Measurements from ENCODE around the gene MYL1. TPM values are rescaled to one million over a fixed set of nuclear protein-coding genes. Genes with fewer than 3 reads are reported as not detected.

Gene MYL1
- total and polyA plus RNA-seq, 2 of the 4 experiments (the other 2 are of a cell fraction): not detected

GRCh38 chr2:210356944-210357343 lies 42.0 kb upstream of the MYL1 start:
- H3K4me1 ChIP-seq (ENCODE audit: control insufficient read depth, insufficient read depth, low read length): no peaks in the 10 kb centered on the region
- no peaks in the 10 kb centered on the region for H3K36me3 ChIP-seq (ENCODE audit: control insufficient read depth, insufficient read depth, low read length)
- no peak for ATAC-seq (ENCODE audit: low read depth)
- H2BK120ac ChIP-seq (ENCODE audit: low read depth, low read length): no peak overlapping the region
- no peak overlapping the region for H2BK15ac ChIP-seq (ENCODE audit: low read depth, low read length)
- H3K9me1 ChIP-seq (ENCODE audit: insufficient read depth, low read length): no peaks in the 10 kb centered on the region
- no peak overlapping the region for H2AK9ac ChIP-seq (replicated peaks; ENCODE audit: low read depth, low read length, poor library complexity)
- H3K9ac ChIP-seq (ENCODE audit: low read depth, low read length): no peak overlapping the region
- H4K5ac ChIP-seq (ENCODE audit: low read depth, low read length): no peak overlapping the region
- TF ChIP-seq MXI1 (IDR thresholded peaks at IDR 0.05; ENCODE audit: borderline replicate concordance, low read depth, low read length) (no peak), CEBPB (IDR thresholded peaks at IDR 0.05; ENCODE audit: low read depth, low read length) (no peak), RFX5 (IDR thresholded peaks at IDR 0.05; ENCODE audit: low read depth, low read length) (no peak), FOS (IDR thresholded peaks at IDR 0.05; ENCODE audit: low read depth, low read length) (no peak), MAFK (IDR thresholded peaks at IDR 0.05; ENCODE audit: low read depth, low read length) (no peak), NFE2L2 (IDR thresholded peaks at IDR 0.05; ENCODE audit: low read depth, low read length) (no peak), ELK1 (IDR thresholded peaks at IDR 0.05; ENCODE audit: borderline replicate concordance, low read depth, low read length) (no peak), CHD1 (IDR thresholded peaks at IDR 0.05; ENCODE audit: low read depth, low read length) (no peak), RCOR1 (IDR thresholded peaks at IDR 0.05; ENCODE audit: insufficient replicate concordance, low read length) (no peak)
- TF ChIP-seq, protein P1, sequence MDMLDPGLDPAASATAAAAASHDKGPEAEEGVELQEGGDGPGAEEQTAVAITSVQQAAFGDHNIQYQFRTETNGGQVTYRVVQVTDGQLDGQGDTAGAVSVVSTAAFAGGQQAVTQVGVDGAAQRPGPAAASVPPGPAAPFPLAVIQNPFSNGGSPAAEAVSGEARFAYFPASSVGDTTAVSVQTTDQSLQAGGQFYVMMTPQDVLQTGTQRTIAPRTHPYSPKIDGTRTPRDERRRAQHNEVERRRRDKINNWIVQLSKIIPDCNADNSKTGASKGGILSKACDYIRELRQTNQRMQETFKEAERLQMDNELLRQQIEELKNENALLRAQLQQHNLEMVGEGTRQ (IDR thresholded peaks at IDR 0.05; ENCODE audit: low read depth, low read length): no peak
- no peak overlapping the region for H3K27ac ChIP-seq (ENCODE audit: insufficient read depth, low read length)
- H3K9me3 ChIP-seq (ENCODE audit: control insufficient read depth, insufficient read depth, low read length): peaks cover 9% of the 10 kb centered on the region; the same call in 1 of the 2 replicates
- intact Hi-C loops (cut with micrococcal nuclease): no loop called here
- no peak overlapping the region for H4K8ac ChIP-seq (ENCODE audit: low read depth in 2 of 2, low read length in 2 of 2)
- H2AK5ac ChIP-seq (ENCODE audit: low read depth, low read length): no peak overlapping the region
- ChIA-PET CTCF (no interaction called here), POLR2A (ENCODE audit: unreplicated experiment) (no interaction called here)
- no peaks in the 10 kb centered on the region for H3K79me1 ChIP-seq (ENCODE audit: low read depth in 1 of 2, low read length in 2 of 2)
- DNase-seq: no peak
- no peak overlapping the region for H4K91ac ChIP-seq (ENCODE audit: insufficient read depth, low read depth, low read length)
- H3K4me2 ChIP-seq (ENCODE audit: low read depth, low read length): no peak overlapping the region
- BruUV-seq (replicated peaks): no TSS peak
- no peak overlapping the region for H2AFZ ChIP-seq (replicated peaks; ENCODE audit: low read length, poor library complexity)
- H3K27me3 ChIP-seq (ENCODE audit: control insufficient read depth, insufficient read depth, low read length): no peaks in the 10 kb centered on the region
- H3K4me3 ChIP-seq (ENCODE audit: insufficient read depth, low read depth, low read length): no peak overlapping the region
- dilution Hi-C loops (cut with HindIII; ENCODE audit: low sequenced_read_pairs, unreplicated experiment): no loop called here
- no peak overlapping the region for H3K18ac ChIP-seq (ENCODE audit: low read depth, low read length)
- H2BK5ac ChIP-seq (ENCODE audit: low read depth, low read length, poor library complexity, severe bottlenecking): no peak overlapping the region
- 67% methylated on average over 1 of the region's 3 CpGs; no CpG with 5 or more reads in 1 of the 2 experiments for WGBS, 2 experiments (ENCODE audit: extremely low coverage in 2 of 2, insufficient read length in 1 of 2)
- H2BK20ac ChIP-seq (ENCODE audit: low read depth, low read length): no peak overlapping the region
- in situ Hi-C loops (cut with MboI; ENCODE audit: low sequenced_read_pairs): no loop called here
- no peaks in the 10 kb centered on the region for H4K20me1 ChIP-seq (ENCODE audit: insufficient read depth, low read length)
- H3K23ac ChIP-seq (ENCODE audit: low read depth, low read length): no peak overlapping the region
- no peak overlapping the region for H3K4ac ChIP-seq (ENCODE audit: low read depth, low read length)
- no peak overlapping the region for H3K14ac ChIP-seq (replicated peaks; ENCODE audit: low read depth, low read length)
- H3K56ac ChIP-seq (ENCODE audit: extremely low read depth, insufficient read depth, low read length): no peak overlapping the region

All from IMR-90 (cell line).